Measurements from ENCODE around the gene DIPK1A.

Gene DIPK1A

GRCh38 chr1:92853299-92853698 is 108.0 kb downstream of the DIPK1A start (continued):
- TF ChIP-seq EGR2 (tag by site-specific recombination; IDR thresholded peaks at IDR 0.05; ENCODE audit: low read depth), result no peak
- TF ChIP-seq ZNF292 (tag by site-specific recombination; IDR thresholded peaks at IDR 0.05; ENCODE audit: borderline replicate concordance, low read depth), result no peak
- TF ChIP-seq ELK4 (IDR thresholded peaks at IDR 0.05; ENCODE audit: borderline replicate concordance, low read depth, low read length), result no peak
- TF ChIP-seq KLF1 (tag by site-specific recombination; IDR thresholded peaks at IDR 0.05), result no peak
- TF ChIP-seq ZNF785 (tag by site-specific recombination; IDR thresholded peaks at IDR 0.05), result no peak
- no peak for TF ChIP-seq ZNF23 (tag by site-specific recombination; IDR thresholded peaks at IDR 0.05; ENCODE audit: borderline replicate concordance)

GRCh38 chr1:92851729-92852128 is 109.5 kb downstream of the DIPK1A start:
- no peaks in the 10 kb centered on the region; a peak in 1 of 3 replicates for H3K36me3 ChIP-seq (ENCODE audit: control insufficient read depth in 2 of 2, insufficient read depth in 1 of 2, low read length in 2 of 2)
- POLR2A ChIA-PET, result no interaction called here
- TF ChIP-seq BCL11A (tag by site-specific recombination; IDR thresholded peaks at IDR 0.05; ENCODE audit: low read depth) (no peak), PRDM10 (tag by site-specific recombination; IDR thresholded peaks at IDR 0.05) (peak; percentile 25; the same call in 1 of the 2 replicates), ZNF214 (tag by site-specific recombination; IDR thresholded peaks at IDR 0.05; ENCODE audit: borderline replicate concordance) (no peak), ZNF692 (tag by site-specific recombination; IDR thresholded peaks at IDR 0.05) (peak; percentile 80), ZIC2 (tag by site-specific recombination; IDR thresholded peaks at IDR 0.05) (0 out of 2 replicates have a peak, but pooled peaks have one; percentile 14)
- H3K27ac ChIP-seq (ENCODE audit: extremely low read depth, low read depth, low read length), result no peak overlapping the region
- CTCF ChIA-PET, result interaction anchor here (0.7 to 9.2 kb wide), 4 partner anchors 13 to 211 kb away, joined by 4 to 216 read pairs (median 6); no protein-coding TSS in a partner anchor
- no peaks in the 10 kb centered on the region for H3K9me3 ChIP-seq (ENCODE audit: control insufficient read depth, insufficient read depth, low read depth, low read length)
- no peaks in the 10 kb centered on the region for H3K4me1 ChIP-seq (ENCODE audit: control insufficient read depth, insufficient read depth, low read length)
- H3K4me3 ChIP-seq (ENCODE audit: low read depth, low read length), result no peak overlapping the region

GRCh38 chr1:92850019-92850418 is 111.2 kb downstream of the DIPK1A start:
- ChIA-PET CTCF (interaction anchor here (1.0 to 1.3 kb wide), 2 partner anchors 10 to 25 kb away, joined by 6 to 7 read pairs; no protein-coding TSS in a partner anchor), POLR2A (no interaction called here)
- Histone ChIP-seq H3K9me3 (ENCODE audit: control insufficient read depth, insufficient read depth, low read depth, low read length) (no peaks in the 10 kb centered on the region), H3K36me3 (ENCODE audit: control insufficient read depth in 2 of 2, insufficient read depth in 1 of 2, low read length in 2 of 2) (no peaks in the 10 kb centered on the region; a peak in 1 of 3 replicates), H3K4me3 (ENCODE audit: low read depth, low read length) (no peak overlapping the region), H3K4me1 (ENCODE audit: control insufficient read depth, insufficient read depth, low read length) (no peaks in the 10 kb centered on the region), H3K27ac (ENCODE audit: extremely low read depth, low read depth, low read length) (no peak overlapping the region)
- TF ChIP-seq ZNF221 (tag by site-specific recombination; IDR thresholded peaks at IDR 0.05; ENCODE audit: borderline replicate concordance), result no peak
- TF ChIP-seq ZNF473 (tag by site-specific recombination; IDR thresholded peaks at IDR 0.05), result no peak
- 0 out of 2 replicates have a peak, but pooled peaks have one; percentile 58 for TF ChIP-seq ZNF121 (tag by site-specific recombination; IDR thresholded peaks at IDR 0.05)
- no peak for TF ChIP-seq RBAK (tag by site-specific recombination; IDR thresholded peaks at IDR 0.05)

All from HEK293 (cell line).